Peyer's patch (tissue), 4 donors: ENCODE measurements around the gene ENTPD3. TPM values are rescaled to one million over a fixed set of nuclear protein-coding genes. Genes with fewer than 3 reads are reported as not detected.

Experiments
- DNase-seq, 3 donors: peaks; one replicate each; pipeline ENCODE4 v3.0.0-alpha.2; 2017 to 2019
- H3K27ac ChIP-seq, 4 donors: fragments of 200-600 bp; sonication (generic); one replicate each; pipeline ENCODE4 v1.5.1; 2016 to 2019
- H3K27me3 ChIP-seq, 2 donors: fragments of 200-600 bp; sonication (generic); one replicate each; pipeline ENCODE4 v1.5.1; 2019
- H3K36me3 ChIP-seq, 3 donors: fragments of 200-600 bp; sonication (generic); one replicate each; pipeline ENCODE4 v1.5.1; 2016 to 2019
- H3K4me1 ChIP-seq, 4 donors: fragments of 200-600 bp; sonication (generic); one replicate each; pipeline ENCODE4 v1.5.1; 2016 to 2019
- H3K4me3 ChIP-seq, 4 donors: fragments of 200-600 bp; sonication (generic); 1 replicate in 3 of 4; 2 replicates in 1 of 4; pipeline ENCODE4 v1.5.1; 2016 to 2019; ENCODE audit warnings: mild to moderate bottlenecking in 1 of 4
- H3K9me3 ChIP-seq, 4 donors: fragments of 200-600 bp; sonication (generic); one replicate each; pipeline ENCODE4 v1.5.1; 2016 to 2019; ENCODE audit warnings: mild to moderate bottlenecking in 1 of 4
- CTCF ChIP-seq, 6 experiments: fragments of 450-650 bp in 4 of 6; fragments of 200-600 bp in 2 of 6; sonication (generic) in 1 of 6; IDR thresholded peaks; one replicate each; pipeline ENCODE4 v1.5.1; 2017 to 2019; ENCODE audit warnings: antibody characterized with exemption in 6 of 6, mild to moderate bottlenecking in 3 of 6, moderate library complexity in 1 of 6
- POLR2A ChIP-seq, 2 donors: fragments of 450-650 bp; IDR thresholded peaks; one replicate each; pipeline ENCODE4 v1.5.1; 2017; ENCODE audit warnings: antibody characterized with exemption in 2 of 2, mild to moderate bottlenecking in 2 of 2, moderate library complexity in 2 of 2
- total RNA-seq, 4 donors: library from RNA; depleted of rRNA; stranded (reverse); fragments of >200 nt; gene quantifications; one replicate each; pipeline ENCODE4 v1.1.0, GENCODE V29; 2016

The ENTPD3 gene
- total RNA-seq, 4 donors from 2014 or later = 0.53 to 1.2 (median 0.67) TPM; not detected in 1

DNA sequence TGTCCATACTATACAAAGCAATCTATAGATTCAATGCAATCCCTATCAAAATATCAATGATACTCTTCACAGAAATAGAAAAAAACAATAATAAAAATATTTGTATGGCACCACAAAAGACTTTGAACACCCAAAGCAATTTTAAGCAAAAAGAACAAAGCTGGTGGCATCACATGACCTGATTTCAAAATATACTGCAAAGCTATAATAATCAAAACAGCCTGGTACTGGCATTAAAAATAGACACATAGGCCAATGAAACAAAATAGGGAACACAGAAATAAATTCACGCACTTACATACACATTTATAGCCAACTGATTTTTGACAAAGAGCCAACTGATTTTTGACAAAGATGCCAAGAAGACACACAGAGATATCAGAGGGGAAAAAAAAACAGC, 9.2 kb upstream of the ENTPD3 start:
- Histone ChIP-seq H3K27me3 (no peaks in the 10 kb centered on the region), H3K4me1 (no peaks in the 10 kb centered on the region), H3K9me3 (no peaks in the 10 kb centered on the region), H3K27ac (no peak overlapping the region), H3K4me3 (no peak overlapping the region), H3K36me3 (no peaks in the 10 kb centered on the region)
- DNase-seq = no peak
- no peak for TF ChIP-seq CTCF (IDR thresholded peaks at IDR 0.05)
- no peak for TF ChIP-seq POLR2A (IDR thresholded peaks at IDR 0.05)

DNA sequence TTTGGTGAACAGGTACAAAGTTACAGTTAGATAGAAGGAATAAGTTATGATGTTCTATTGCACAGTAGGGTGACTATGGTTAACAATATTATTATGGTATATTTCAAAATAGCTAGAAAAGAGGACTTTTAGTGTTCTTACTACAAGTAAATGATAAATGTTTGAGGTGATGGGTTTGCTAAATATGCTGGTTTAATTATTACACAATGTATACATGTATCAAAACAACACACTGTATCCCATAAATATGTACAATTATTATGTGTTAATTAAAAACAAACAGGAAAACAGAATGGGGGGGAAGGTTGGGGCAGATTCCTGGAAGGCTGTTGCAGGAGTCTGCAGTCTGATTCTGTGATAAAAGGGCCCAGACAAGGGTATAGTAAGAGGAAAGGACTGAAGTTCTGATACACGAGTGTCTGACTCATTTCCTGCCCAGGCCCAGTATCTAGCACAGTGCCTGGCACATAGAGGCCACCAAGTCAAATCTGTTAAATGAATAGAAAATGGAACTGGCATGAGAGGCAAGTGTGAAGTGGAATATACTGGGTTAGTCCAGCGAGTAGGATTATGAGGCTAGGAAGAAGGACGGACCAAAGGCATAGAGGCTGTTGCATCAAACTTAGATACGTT, 7.2 kb upstream of the ENTPD3 start:
- DNase-seq = no peak
- H3K4me1 ChIP-seq = no peaks in the 10 kb centered on the region
- no peak overlapping the region for H3K4me3 ChIP-seq
- no peaks in the 10 kb centered on the region for H3K9me3 ChIP-seq
- no peak overlapping the region for H3K27ac ChIP-seq
- TF ChIP-seq POLR2A (IDR thresholded peaks at IDR 0.05) (no peak), CTCF (IDR thresholded peaks at IDR 0.05) (no peak)
- no peaks in the 10 kb centered on the region for H3K27me3 ChIP-seq
- H3K36me3 ChIP-seq = no peaks in the 10 kb centered on the region

- H3K27me3 ChIP-seq = no peaks in the 10 kb centered on the region
- no peaks in the 10 kb centered on the region for H3K9me3 ChIP-seq
- no peak for TF ChIP-seq POLR2A (IDR thresholded peaks at IDR 0.05)
- no peak for TF ChIP-seq CTCF (IDR thresholded peaks at IDR 0.05)
- H3K36me3 ChIP-seq = no peaks in the 10 kb centered on the region
- DNase-seq = no peak
- peaks cover 0 to 3% (median 0%) of the 10 kb centered on the region in 4 donors for H3K4me1 ChIP-seq
- H3K4me3 ChIP-seq = no peak overlapping the region
- H3K27ac ChIP-seq = no peak overlapping the region
Measured at GRCh38 chr3:40381904-40382616, 4.9 kb upstream of the ENTPD3 start.

DNA sequence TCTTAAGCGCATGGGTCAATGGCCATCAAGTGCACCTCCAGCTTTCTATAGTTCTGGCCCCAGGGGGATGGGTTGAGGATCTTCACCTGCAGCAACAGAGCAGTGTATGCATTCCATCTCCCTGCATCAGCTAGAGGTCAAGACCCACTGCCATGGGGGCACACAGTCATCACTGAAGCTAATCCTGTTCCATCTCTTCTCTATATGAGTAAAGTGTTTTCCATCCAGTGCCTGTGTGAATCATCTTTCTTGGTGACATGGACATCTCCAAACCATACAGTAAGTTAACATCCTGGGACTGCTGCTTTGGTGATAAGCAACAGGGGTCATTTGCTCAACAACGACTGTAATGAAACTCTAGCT, 4.4 kb upstream of the ENTPD3 start:
- no peaks in the 10 kb centered on the region for H3K27me3 ChIP-seq
- no peaks in the 10 kb centered on the region for H3K9me3 ChIP-seq
- H3K4me1 ChIP-seq = peaks cover 0 to 7% (median 1%) of the 10 kb centered on the region in 4 donors
- no peak overlapping the region for H3K27ac ChIP-seq
- DNase-seq = no peak
- no peak overlapping the region for H3K4me3 ChIP-seq
- H3K36me3 ChIP-seq = no peaks in the 10 kb centered on the region
- TF ChIP-seq CTCF (IDR thresholded peaks at IDR 0.05) (no peak), POLR2A (IDR thresholded peaks at IDR 0.05) (no peak)

GRCh38 chr3:40386213-40386612, 771 bp upstream of the ENTPD3 start:
- H3K27me3 ChIP-seq = no peaks in the 10 kb centered on the region
- no peak overlapping the region for H3K4me3 ChIP-seq
- no peaks in the 10 kb centered on the region for H3K9me3 ChIP-seq
- peaks cover 0 to 7% (median 1%) of the 10 kb centered on the region in 4 donors for H3K4me1 ChIP-seq
- TF ChIP-seq POLR2A (IDR thresholded peaks at IDR 0.05) (no peak), CTCF (IDR thresholded peaks at IDR 0.05) (no peak)
- no peak overlapping the region for H3K27ac ChIP-seq
- H3K36me3 ChIP-seq = no peaks in the 10 kb centered on the region
- DNase-seq = no peak
